GM12878 (cell line): ENCODE measurements around the gene PLAAT5.

Experiments
- CREB1 ChIP-seq: IDR thresholded peaks from 2 replicates; pipeline ENCODE4 v1.6.1; 2012; ENCODE audit warnings: low read depth, mild to moderate bottlenecking, inconsistent platforms
- CTCF ChIP-seq, 3 experiments: IDR thresholded peaks in 2 of 3; conservative IDR thresholded peaks in 1 of 3; 2 replicates each; pipeline ENCODE4 v1.5.1; 2011; ENCODE audit warnings: low read depth in 3 of 3, low read length in 3 of 3, mild to moderate bottlenecking in 3 of 3, control low read depth in 2 of 3, moderate library complexity in 2 of 3, inconsistent platforms in 1 of 3, mixed read lengths in 1 of 3; ENCODE audit not compliant: control insufficient read depth in 2 of 3, insufficient read depth in 1 of 3; ENCODE audit errors: extremely low read depth in 1 of 3
- EED ChIP-seq: sonication (generic); IDR thresholded peaks from 2 replicates; pipeline ENCODE4 v1.6.1; 2016; ENCODE audit warnings: antibody characterized with exemption, low read depth
- EGR1 ChIP-seq, 2 experiments: IDR thresholded peaks; 1 replicate in 1 of 2; 2 replicates in 1 of 2; pipeline ENCODE4 v1.6.1; 2011 to 2012; ENCODE audit warnings: low read depth in 2 of 2, low read length in 2 of 2, borderline replicate concordance in 1 of 2, mild to moderate bottlenecking in 1 of 2, moderate library complexity in 1 of 2
- ETV6 ChIP-seq, 2 experiments: fragments of 450-650 bp in 1 of 2; IDR thresholded peaks in 1 of 2; conservative IDR thresholded peaks in 1 of 2; 2 replicates each; pipeline ENCODE4 v1.6.1; 2014; ENCODE audit warnings: antibody characterized with exemption in 1 of 2, borderline replicate concordance in 1 of 2, low read depth in 1 of 2, mild to moderate bottlenecking in 1 of 2, moderate library complexity in 1 of 2
- HSF1 ChIP-seq: fragments of 150-350 bp; IDR thresholded peaks from 2 replicates; pipeline ENCODE4 v1.6.1; 2014; ENCODE audit warnings: mild to moderate bottlenecking, low read depth, low read length
- IRF4 ChIP-seq: IDR thresholded peaks from 2 replicates; pipeline ENCODE4 v1.6.1; 2011; ENCODE audit warnings: low read depth, low read length
- MXI1 ChIP-seq: fragments of 150-350 bp; IDR thresholded peaks from 2 replicates; pipeline ENCODE4 v1.6.1; 2011; ENCODE audit warnings: low read depth, mild to moderate bottlenecking, inconsistent platforms, low read length, improper control_type of control experiment
- MYC ChIP-seq: IDR thresholded peaks from 2 replicates; pipeline ENCODE4 v1.6.1; 2011; ENCODE audit warnings: mild to moderate bottlenecking, low read length, moderate library complexity, inconsistent platforms; ENCODE audit not compliant: insufficient read depth, insufficient replicate concordance, insufficient read length, severe bottlenecking
- POLR2A ChIP-seq: IDR thresholded peaks from 2 replicates; pipeline ENCODE4 v1.6.1; 2011; ENCODE audit warnings: low read depth, mild to moderate bottlenecking, low read length
- POLR2AphosphoS5 ChIP-seq: IDR thresholded peaks from 2 replicates; pipeline ENCODE4 v1.6.1; 2011; ENCODE audit warnings: mild to moderate bottlenecking, low read length, inconsistent platforms
- SMC3 ChIP-seq: IDR thresholded peaks from 2 replicates; pipeline ENCODE4 v1.6.1; 2011; ENCODE audit warnings: low read length, improper control_type of control experiment, borderline replicate concordance
- ZBTB4 ChIP-seq: fragments of 450-650 bp; formaldehyde crosslinking; IDR thresholded peaks from 2 replicates; pipeline ENCODE4 v1.4.0; 2022; ENCODE audit warnings: mild to moderate bottlenecking, moderate library complexity

- no peak for TF ChIP-seq POLR2A
- TF ChIP-seq EED: no peak
- TF ChIP-seq CREB1: no peak
- TF ChIP-seq ETV6 (conservative IDR thresholded peaks at IDR 0.05 in 1 of 2, IDR thresholded peaks at IDR 0.05 in 1 of 2; ENCODE audit: borderline replicate concordance in 1 of 2, low read depth in 1 of 2): no peak
- no peak for TF ChIP-seq MYC
- no peak for TF ChIP-seq MXI1
- TF ChIP-seq EGR1 (IDR thresholded peaks at IDR 0.05; ENCODE audit: borderline replicate concordance in 1 of 2, low read depth in 2 of 2, low read length in 2 of 2): no peak
- TF ChIP-seq POLR2AphosphoS5: no peak
- TF ChIP-seq HSF1: no peak
- no peak for TF ChIP-seq ZBTB4 (CRISPR knock-in tag)
- TF ChIP-seq IRF4: no peak
- TF ChIP-seq SMC3: no peak
- TF ChIP-seq CTCF (IDR thresholded peaks at IDR 0.05 in 2 of 3, conservative IDR thresholded peaks at IDR 0.05 in 1 of 3; ENCODE audit: control insufficient read depth in 2 of 3, extremely low read depth in 1 of 3, insufficient read depth in 1 of 3, low read depth in 3 of 3, low read length in 3 of 3): no peak
These were observed 30.9 kb upstream of the PLAAT5 start for GRCh38 chr11:63521896-63522295.
